Measurements from ENCODE around the gene OR5K2. TPM values are rescaled to one million over a fixed set of nuclear protein-coding genes. Genes with fewer than 3 reads are reported as not detected.

The OR5K2 gene
- total and polyA plus RNA-seq, 10 of the 15 experiments (the other 5 are each of a cell fraction or from before 2014, with no cell fraction given), result 0.12 TPM; not detected in 9

GRCh38 chr3:98522544-98523281, 25.2 kb downstream of the OR5K2 start, which contains the start of gene CLDND1 (continued):
- TF ChIP-seq, protein P1, sequence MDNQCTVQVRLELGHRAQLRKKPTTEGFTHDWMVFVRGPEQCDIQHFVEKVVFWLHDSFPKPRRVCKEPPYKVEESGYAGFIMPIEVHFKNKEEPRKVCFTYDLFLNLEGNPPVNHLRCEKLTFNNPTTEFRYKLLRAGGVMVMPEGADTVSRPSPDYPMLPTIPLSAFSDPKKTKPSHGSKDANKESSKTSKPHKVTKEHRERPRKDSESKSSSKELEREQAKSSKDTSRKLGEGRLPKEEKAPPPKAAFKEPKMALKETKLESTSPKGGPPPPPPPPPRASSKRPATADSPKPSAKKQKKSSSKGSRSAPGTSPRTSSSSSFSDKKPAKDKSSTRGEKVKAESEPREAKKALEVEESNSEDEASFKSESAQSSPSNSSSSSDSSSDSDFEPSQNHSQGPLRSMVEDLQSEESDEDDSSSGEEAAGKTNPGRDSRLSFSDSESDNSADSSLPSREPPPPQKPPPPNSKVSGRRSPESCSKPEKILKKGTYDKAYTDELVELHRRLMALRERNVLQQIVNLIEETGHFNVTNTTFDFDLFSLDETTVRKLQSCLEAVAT (IDR thresholded peaks at IDR 0.05), result peak; percentile 69
- no peak for TF ChIP-seq ETV6 (conservative IDR thresholded peaks at IDR 0.05 in 1 of 2, IDR thresholded peaks at IDR 0.05 in 1 of 2; ENCODE audit: borderline replicate concordance in 1 of 2, low read depth in 1 of 2)
- no peak for TF ChIP-seq MYB (IDR thresholded peaks at IDR 0.05; ENCODE audit: borderline replicate concordance, low read depth, low read length)
- TF ChIP-seq, protein P2, sequence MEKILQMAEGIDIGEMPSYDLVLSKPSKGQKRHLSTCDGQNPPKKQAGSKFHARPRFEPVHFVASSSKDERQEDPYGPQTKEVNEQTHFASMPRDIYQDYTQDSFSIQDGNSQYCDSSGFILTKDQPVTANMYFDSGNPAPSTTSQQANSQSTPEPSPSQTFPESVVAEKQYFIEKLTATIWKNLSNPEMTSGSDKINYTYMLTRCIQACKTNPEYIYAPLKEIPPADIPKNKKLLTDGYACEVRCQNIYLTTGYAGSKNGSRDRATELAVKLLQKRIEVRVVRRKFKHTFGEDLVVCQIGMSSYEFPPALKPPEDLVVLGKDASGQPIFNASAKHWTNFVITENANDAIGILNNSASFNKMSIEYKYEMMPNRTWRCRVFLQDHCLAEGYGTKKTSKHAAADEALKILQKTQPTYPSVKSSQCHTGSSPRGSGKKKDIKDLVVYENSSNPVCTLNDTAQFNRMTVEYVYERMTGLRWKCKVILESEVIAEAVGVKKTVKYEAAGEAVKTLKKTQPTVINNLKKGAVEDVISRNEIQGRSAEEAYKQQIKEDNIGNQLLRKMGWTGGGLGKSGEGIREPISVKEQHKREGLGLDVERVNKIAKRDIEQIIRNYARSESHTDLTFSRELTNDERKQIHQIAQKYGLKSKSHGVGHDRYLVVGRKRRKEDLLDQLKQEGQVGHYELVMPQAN (conservative IDR thresholded peaks at IDR 0.05), result peak; percentile 72
- no peak for TF ChIP-seq JUNB (IDR thresholded peaks at IDR 0.05)
- TF ChIP-seq SRF (IDR thresholded peaks at IDR 0.05; ENCODE audit: low read depth in 2 of 2, low read length in 2 of 2), result peak in 1 of 2 experiments; percentile 62; a peak in 1 of 4 replicates
- no peak for TF ChIP-seq E2F8 (IDR thresholded peaks at IDR 0.05; ENCODE audit: low read depth, partially characterized antibody)
- TF ChIP-seq KDM1A (IDR thresholded peaks at IDR 0.05; ENCODE audit: borderline replicate concordance), result no peak
- TF ChIP-seq PBX3 (IDR thresholded peaks at IDR 0.05; ENCODE audit: insufficient replicate concordance, low read depth, low read length), result peak; percentile 2
- TF ChIP-seq MYC (IDR thresholded peaks at IDR 0.05; ENCODE audit: insufficient read depth, insufficient read length, insufficient replicate concordance, low read length, severe bottlenecking), result no peak
- TF ChIP-seq SMAD1 (IDR thresholded peaks at IDR 0.05; ENCODE audit: low read depth, partially characterized antibody), result no peak
- TF ChIP-seq KLF5 (IDR thresholded peaks at IDR 0.05; ENCODE audit: partially characterized antibody), result no peak
- TF ChIP-seq FOXK2 (IDR thresholded peaks at IDR 0.05), result no peak
- no peak for TF ChIP-seq STAT3 (IDR thresholded peaks at IDR 0.05; ENCODE audit: low read depth, low read length)
- no peak for TF ChIP-seq E4F1 (IDR thresholded peaks at IDR 0.05; ENCODE audit: borderline replicate concordance, partially characterized antibody)
- TF ChIP-seq PKNOX1 (IDR thresholded peaks at IDR 0.05), result peak; percentile 51; the same call in 1 of the 2 replicates
- TF ChIP-seq HDGF (IDR thresholded peaks at IDR 0.05), result peak; percentile 94; the same call in 1 of the 2 replicates

Data from GM12878 (cell line).